Neuronal stem cell (in vitro differentiated cells): ENCODE data around the gene EPHA1.

ENCODE experiments used
- DNase-seq: peaks from one replicate; pipeline ENCODE4 v3.0.0-alpha.2; 2013; ENCODE audit warnings: low spot score
- H2AFZ ChIP-seq: one replicate; pipeline ENCODE4 v1.6.1; 2013; ENCODE audit warnings: mild to moderate bottlenecking, low read length, inconsistent platforms
- H2AK5ac ChIP-seq: 2 replicates; pipeline ENCODE4 v1.6.1; 2013; ENCODE audit warnings: low read depth, mild to moderate bottlenecking, inconsistent platforms, low read length, moderate library complexity, mixed read lengths
- H2BK120ac ChIP-seq: 2 replicates; pipeline ENCODE4 v1.6.1; 2013; ENCODE audit warnings: low read depth, mild to moderate bottlenecking, inconsistent platforms, low read length, moderate library complexity, mixed read lengths
- H2BK12ac ChIP-seq: one replicate; pipeline ENCODE4 v1.6.1; 2013; ENCODE audit warnings: low read length, inconsistent platforms
- H2BK15ac ChIP-seq: 2 replicates; pipeline ENCODE4 v1.6.1; 2013; ENCODE audit warnings: mild to moderate bottlenecking, low read length, inconsistent platforms, mixed read lengths
- H2BK5ac ChIP-seq: one replicate; pipeline ENCODE4 v1.6.1; 2013; ENCODE audit warnings: inconsistent platforms, mild to moderate bottlenecking, low read length, moderate library complexity
- H3K14ac ChIP-seq: one replicate; pipeline ENCODE4 v1.6.1; 2013; ENCODE audit warnings: low read length, inconsistent platforms
- H3K18ac ChIP-seq: 2 replicates; pipeline ENCODE4 v1.6.1; 2013; ENCODE audit warnings: low read length, inconsistent platforms
- H3K23ac ChIP-seq: 2 replicates; pipeline ENCODE4 v1.6.1; 2013; ENCODE audit warnings: low read depth, mild to moderate bottlenecking, mixed read lengths, low read length, inconsistent platforms; ENCODE audit not compliant: poor library complexity
- H3K27ac ChIP-seq: replicated peaks from 3 replicates; pipeline ENCODE4 v1.5.1; 2013; ENCODE audit warnings: low read length, inconsistent platforms
- H3K27me3 ChIP-seq, 3 experiments: 2 replicates each; pipeline ENCODE4 v1.6.1; 2013; ENCODE audit warnings: low read length in 3 of 3, mild to moderate bottlenecking in 2 of 3, inconsistent platforms in 1 of 3, low read depth in 1 of 3, mixed read lengths in 1 of 3, moderate library complexity in 1 of 3; ENCODE audit not compliant: control insufficient read depth in 3 of 3, insufficient read depth in 3 of 3
- H3K36me3 ChIP-seq, 2 donors: replicated peaks in 1 of 2; 2 replicates each; pipeline ENCODE4 v1.6.1; 2013; ENCODE audit warnings: low read length in 2 of 2; ENCODE audit not compliant: control insufficient read depth in 2 of 2, insufficient read depth in 2 of 2
- H3K4ac ChIP-seq: 2 replicates; pipeline ENCODE4 v1.6.1; 2013; ENCODE audit warnings: inconsistent platforms, mild to moderate bottlenecking, low read length, moderate library complexity
- H3K4me1 ChIP-seq, 2 donors: 1 replicate in 1 of 2; 2 replicates in 1 of 2; pipeline ENCODE4 v1.6.1; 2013; ENCODE audit warnings: low read length in 2 of 2, low read depth in 1 of 2; ENCODE audit not compliant: control insufficient read depth in 2 of 2, insufficient read depth in 1 of 2
- H3K4me2 ChIP-seq: one replicate; pipeline ENCODE4 v1.6.1; 2013; ENCODE audit warnings: mild to moderate bottlenecking, low read length, inconsistent platforms; ENCODE audit not compliant: insufficient read depth, poor library complexity, severe bottlenecking
- H3K4me3 ChIP-seq, 2 donors: 2 replicates each; pipeline ENCODE4 v1.5.1; 2013; ENCODE audit warnings: low read length in 2 of 2, mild to moderate bottlenecking in 2 of 2, inconsistent platforms in 1 of 2, moderate library complexity in 1 of 2
- H3K79me1 ChIP-seq: one replicate; pipeline ENCODE4 v1.6.1; 2013; ENCODE audit warnings: low read depth, mild to moderate bottlenecking, inconsistent platforms, low read length, moderate library complexity
- H3K9ac ChIP-seq: one replicate; pipeline ENCODE4 v1.6.1; 2013; ENCODE audit warnings: mild to moderate bottlenecking, low read depth, low read length, inconsistent platforms; ENCODE audit not compliant: poor library complexity
- H3K9me3 ChIP-seq, 2 donors: replicated peaks in 1 of 2; 2 replicates each; pipeline versions ENCODE3 to v1.6.1; 2013; ENCODE audit warnings: low read length in 2 of 2, mild to moderate bottlenecking in 2 of 2, inconsistent platforms in 1 of 2, low read depth in 1 of 2, mixed read lengths in 1 of 2, moderate library complexity in 1 of 2; ENCODE audit not compliant: control insufficient read depth in 2 of 2, insufficient read depth in 1 of 2
- H4K8ac ChIP-seq: one replicate; pipeline ENCODE4 v1.6.1; 2013; ENCODE audit warnings: low read depth, mild to moderate bottlenecking, inconsistent platforms, low read length, moderate library complexity
- H4K91ac ChIP-seq: one replicate; pipeline ENCODE4 v1.6.1; 2013; ENCODE audit warnings: low read length, low read depth, mild to moderate bottlenecking, inconsistent platforms; ENCODE audit not compliant: poor library complexity
- WGBS, 2 donors: extraction: QIAGEN DNeasy Blood & Tissue Kit; methylation state at CpG; one replicate each; pipeline ENCODE4 v1.1.7; 2013; ENCODE audit warnings: missing lambda C conversion rate in 2 of 2, mixed read lengths in 1 of 2; ENCODE audit not compliant: insufficient read length in 2 of 2, insufficient replicate concordance in 1 of 2; ENCODE audit errors: extremely low coverage in 2 of 2; 5-methylcytosine and 5-hydroxymethylcytosine counted together

The EPHA1 gene

GRCh38 chr7:143380646-143381426, 27.8 kb downstream of the EPHA1 start, which contains the start of gene ZYX:
Gene ZYX, plus strand, starts transcription at chr7:143381345. Its CDS starts 227 bp downstream, at chr7:143381572.
- WGBS, 2 donors = no CpG with 5 or more reads among the region's 72 CpGs
- H3K36me3 ChIP-seq = peaks cover 6 to 32% of the 10 kb centered on the region in 2 donors
- peak within 1 kb of the TSS; percentile 52 for H2AK5ac ChIP-seq
- peak within 1 kb of the TSS; percentile 43 for H3K14ac ChIP-seq
- H2BK15ac ChIP-seq = peak within 1 kb of the TSS; percentile 75
- H3K9ac ChIP-seq = peak within 1 kb of the TSS; percentile 91
- no peak within 1 kb of the TSS for H2BK12ac ChIP-seq
- peaks cover 14 to 16% of the 10 kb centered on the region in 2 donors for H3K4me1 ChIP-seq
- peak within 1 kb of the TSS; percentile 83 for H3K4me2 ChIP-seq
- peak within 1 kb of the TSS; percentile 98 for H2BK5ac ChIP-seq
- H3K4ac ChIP-seq = no peak within 1 kb of the TSS
- H2BK120ac ChIP-seq = peak within 1 kb of the TSS; percentile 39
- peaks cover 4% of the 10 kb centered on the region for H3K79me1 ChIP-seq
- peak within 1 kb of the TSS; percentile 85 for H3K27ac ChIP-seq
- H3K4me3 ChIP-seq = peak within 1 kb of the TSS; percentile 76 to 98
- peaks cover 0 to under 1% of the 10 kb centered on the region in 2 donors for H3K9me3 ChIP-seq
- H4K91ac ChIP-seq = no peak within 1 kb of the TSS
- no peak within 1 kb of the TSS for H4K8ac ChIP-seq
- peak within 1 kb of the TSS; percentile 97 for H3K23ac ChIP-seq
- H3K18ac ChIP-seq = peak within 1 kb of the TSS; percentile 99
- H3K27me3 ChIP-seq = no peaks in the 10 kb centered on the region
- peak within 1 kb of the TSS; percentile 96 for H2AFZ ChIP-seq
- DNase-seq = peak; percentile 87

- H3K27ac ChIP-seq = peak overlapping the region; percentile 85
- no CpG with 5 or more reads among the region's 35 CpGs for WGBS, 2 donors
- H3K18ac ChIP-seq = peak overlapping the region; percentile 99
- peak overlapping the region; percentile 75 for H2BK15ac ChIP-seq
- H3K36me3 ChIP-seq = peaks cover 6 to 30% of the 10 kb centered on the region in 2 donors
- H2BK5ac ChIP-seq = peak overlapping the region; percentile 98
- peak overlapping the region; percentile 39 for H2BK120ac ChIP-seq
- no peaks in the 10 kb centered on the region for H3K27me3 ChIP-seq
- peak overlapping the region; percentile 52 for H2AK5ac ChIP-seq
- H3K9ac ChIP-seq = peak overlapping the region; percentile 91
- peak overlapping the region; percentile 96 for H2AFZ ChIP-seq
- peaks cover 4% of the 10 kb centered on the region for H3K79me1 ChIP-seq
- H2BK12ac ChIP-seq = no peak overlapping the region
- H3K4me3 ChIP-seq = peak overlapping the region; percentile 76 to 98
- no peak overlapping the region for H4K91ac ChIP-seq
- no peaks in the 10 kb centered on the region for H3K9me3 ChIP-seq
- H3K4ac ChIP-seq = no peak overlapping the region
- H3K4me1 ChIP-seq = peaks cover 14 to 16% of the 10 kb centered on the region in 2 donors
- peak overlapping the region; percentile 43 for H3K14ac ChIP-seq
- no peak overlapping the region for H4K8ac ChIP-seq
- peak overlapping the region; percentile 97 for H3K23ac ChIP-seq
- peak overlapping the region; percentile 83 for H3K4me2 ChIP-seq
- DNase-seq = peak; percentile 89
Measured at GRCh38 chr7:143380260-143380645, 28.4 kb downstream of the EPHA1 start.

- H2BK12ac ChIP-seq = no peak overlapping the region
- peaks cover 6 to 24% of the 10 kb centered on the region in 2 donors for H3K36me3 ChIP-seq
- peak overlapping the region; percentile 96 for H2AFZ ChIP-seq
- no peak overlapping the region for H3K23ac ChIP-seq
- no peak overlapping the region for H2BK120ac ChIP-seq
- no peaks in the 10 kb centered on the region for H3K27me3 ChIP-seq
- H4K8ac ChIP-seq = no peak overlapping the region
- no peak overlapping the region for H2AK5ac ChIP-seq
- no peak overlapping the region for H3K9ac ChIP-seq
- H3K4me1 ChIP-seq = peaks cover 14 to 16% of the 10 kb centered on the region in 2 donors
- no peak overlapping the region for H3K4ac ChIP-seq
- peak overlapping the region; percentile 27 for H3K4me2 ChIP-seq
- no peak overlapping the region for H2BK5ac ChIP-seq
- H3K79me1 ChIP-seq = peaks cover 3% of the 10 kb centered on the region
- H3K14ac ChIP-seq = no peak overlapping the region
- no CpG with 5 or more reads among the region's 15 CpGs for WGBS, 2 donors
- peak overlapping the region; percentile 24 to 76 for H3K4me3 ChIP-seq
- H3K9me3 ChIP-seq = no peaks in the 10 kb centered on the region
- no peak overlapping the region for H2BK15ac ChIP-seq
- H3K27ac ChIP-seq = no peak overlapping the region
- H3K18ac ChIP-seq = no peak overlapping the region
- DNase-seq = no peak
- no peak overlapping the region for H4K91ac ChIP-seq
Measured at GRCh38 chr7:143379611-143380259, 28.9 kb downstream of the EPHA1 start.

GRCh38 chr7:143376396-143376795, 32.3 kb downstream of the EPHA1 start:
- peak overlapping the region; percentile 11 for H3K18ac ChIP-seq
- H2AK5ac ChIP-seq = no peak overlapping the region
- H2BK12ac ChIP-seq = no peak overlapping the region
- no peak overlapping the region for H2BK120ac ChIP-seq
- H3K14ac ChIP-seq = peak overlapping the region; percentile 40
- H3K27me3 ChIP-seq = no peaks in the 10 kb centered on the region
- H3K23ac ChIP-seq = no peak overlapping the region
- no peak overlapping the region for H3K4ac ChIP-seq
- H2BK15ac ChIP-seq = no peak overlapping the region
- DNase-seq = no peak
- H3K27ac ChIP-seq = no peak overlapping the region
- H2AFZ ChIP-seq = no peak overlapping the region
- no peak overlapping the region for H3K4me2 ChIP-seq
- no peak overlapping the region for H3K4me3 ChIP-seq
- WGBS, 2 donors = no CpG with 5 or more reads among the region's 5 CpGs
- H3K79me1 ChIP-seq = no peaks in the 10 kb centered on the region
- no peak overlapping the region for H4K91ac ChIP-seq
- H3K9ac ChIP-seq = peak overlapping the region; percentile 38
- no peaks in the 10 kb centered on the region for H3K36me3 ChIP-seq
- H3K4me1 ChIP-seq = peaks cover 6 to 11% of the 10 kb centered on the region in 2 donors
- H3K9me3 ChIP-seq = no peaks in the 10 kb centered on the region
- H2BK5ac ChIP-seq = no peak overlapping the region
- no peak overlapping the region for H4K8ac ChIP-seq
